CD14-positive monocyte (primary cell): Measurements from ENCODE around the gene TYK2. TPM values are rescaled to one million over a fixed set of nuclear protein-coding genes. Genes with fewer than 3 reads are reported as not detected.

ENCODE experiments used
- DNase-seq, 3 donors: peaks; one replicate each; pipeline ENCODE4 v3.0.0-alpha.2; 2011 to 2022
- H2AFZ ChIP-seq: 2 replicates; pipeline ENCODE4 v1.6.0; 2012; ENCODE audit warnings: mild to moderate bottlenecking, low read depth, low read length, inconsistent platforms; ENCODE audit not compliant: insufficient read depth, poor library complexity, severe bottlenecking
- H3K27ac ChIP-seq, 2 donors: 1 replicate in 1 of 2; 2 replicates in 1 of 2; pipeline ENCODE4 v1.5.1; 2012 to 2013; ENCODE audit warnings: low read length in 2 of 2, control low read depth in 1 of 2, inconsistent platforms in 1 of 2, low read depth in 1 of 2, mild to moderate bottlenecking in 1 of 2
- H3K27me3 ChIP-seq, 2 donors: one replicate each; pipeline versions ENCODE4 v1.6.0 to v1.6.1; 2011 to 2013; ENCODE audit warnings: low read length in 2 of 2; ENCODE audit not compliant: control insufficient read depth in 2 of 2, insufficient read depth in 2 of 2
- H3K36me3 ChIP-seq, 2 donors: replicated peaks in 1 of 2; 1 replicate in 1 of 2; 2 replicates in 1 of 2; pipeline versions ENCODE4 v1.5.1 to v1.6.1; 2012 to 2013; ENCODE audit warnings: low read length in 2 of 2, control low read depth in 1 of 2, inconsistent platforms in 1 of 2, mild to moderate bottlenecking in 1 of 2; ENCODE audit not compliant: insufficient read depth in 2 of 2, control insufficient read depth in 1 of 2
- H3K4me1 ChIP-seq, 2 donors: 1 replicate in 1 of 2; 2 replicates in 1 of 2; pipeline versions ENCODE4 v1.5.1 to v1.6.1; 2012 to 2013; ENCODE audit warnings: low read length in 2 of 2, control low read depth in 1 of 2, inconsistent platforms in 1 of 2, mild to moderate bottlenecking in 1 of 2, moderate library complexity in 1 of 2; ENCODE audit not compliant: insufficient read depth in 2 of 2, control insufficient read depth in 1 of 2
- H3K4me2 ChIP-seq: replicated peaks from 2 replicates; pipeline ENCODE3; 2012; ENCODE audit warnings: low read length, moderate library complexity, mild to moderate bottlenecking; ENCODE audit not compliant: poor library complexity, severe bottlenecking; ENCODE audit errors: extremely low read depth
- H3K4me3 ChIP-seq, 3 experiments: fragments of 200-600 bp in 1 of 3; sonication (generic) in 1 of 3; replicated peaks in 1 of 3; 1 replicate in 2 of 3; 2 replicates in 1 of 3; pipeline ENCODE4 v1.5.1; 2011 to 2013; ENCODE audit warnings: low read length in 3 of 3, mild to moderate bottlenecking in 3 of 3, control low read depth in 2 of 3, low read depth in 2 of 3, inconsistent platforms in 1 of 3, moderate library complexity in 1 of 3
- H3K79me2 ChIP-seq: 2 replicates; pipeline ENCODE4 v1.6.0; 2012; ENCODE audit warnings: mild to moderate bottlenecking, control low read depth, inconsistent platforms, low read length, moderate library complexity; ENCODE audit not compliant: insufficient read depth
- H3K9ac ChIP-seq: 2 replicates; pipeline ENCODE4 v1.6.0; 2017; ENCODE audit warnings: low read length, mild to moderate bottlenecking; ENCODE audit not compliant: insufficient read depth, poor library complexity, severe bottlenecking
- H3K9me3 ChIP-seq, 2 donors: replicated peaks in 1 of 2; 1 replicate in 1 of 2; 2 replicates in 1 of 2; pipeline versions ENCODE4 v1.5.1 to v1.6.1; 2012 to 2013; ENCODE audit warnings: low read length in 2 of 2, control low read depth in 1 of 2; ENCODE audit not compliant: control insufficient read depth in 1 of 2, insufficient read depth in 1 of 2
- H4K20me1 ChIP-seq: 2 replicates; pipeline ENCODE4 v1.6.0; 2012; ENCODE audit warnings: mild to moderate bottlenecking, low read length, control low read depth, moderate library complexity; ENCODE audit not compliant: insufficient read depth
- H3K27ac Mint-ChIP-seq, 7 donors: one replicate each; pipeline ENCODE4 v1.8.0; 2020; ENCODE audit warnings: mild to moderate bottlenecking in 7 of 7, mixed read lengths in 7 of 7, moderate library complexity in 6 of 7, inconsistent platforms in 2 of 7
- H3K27me3 Mint-ChIP-seq, 3 donors: one replicate each; pipeline ENCODE4 v1.8.0; 2021 to 2022; ENCODE audit warnings: low read depth in 3 of 3, mild to moderate bottlenecking in 3 of 3, mixed read lengths in 3 of 3, moderate library complexity in 3 of 3, inconsistent platforms in 1 of 3
- H3K36me3 Mint-ChIP-seq, 2 donors: one replicate each; pipeline ENCODE4 v1.8.0; 2020; ENCODE audit warnings: mixed read lengths in 2 of 2, inconsistent platforms in 1 of 2, mild to moderate bottlenecking in 1 of 2
- H3K4me1 Mint-ChIP-seq: one replicate; pipeline ENCODE4 v1.8.0; 2020; ENCODE audit warnings: mild to moderate bottlenecking, mixed read lengths
- H3K4me3 Mint-ChIP-seq, 2 donors: one replicate each; pipeline ENCODE4 v1.8.0; 2020; ENCODE audit warnings: mild to moderate bottlenecking in 2 of 2, mixed read lengths in 2 of 2, moderate library complexity in 1 of 2
- H3K9me3 Mint-ChIP-seq, 7 donors: one replicate each; pipeline ENCODE4 v1.8.0; 2020 to 2022; ENCODE audit warnings: mixed read lengths in 7 of 7, mild to moderate bottlenecking in 6 of 7, moderate library complexity in 6 of 7, inconsistent platforms in 2 of 7
- WGBS: methylation state at CpG from one replicate; pipeline ENCODE4 v1.1.5; 2013; ENCODE audit warnings: missing lambda C conversion rate; ENCODE audit not compliant: insufficient coverage; 5-methylcytosine and 5-hydroxymethylcytosine counted together
- intact Hi-C, 2 donors: fragments of 100-400 bp; cut with micrococcal nuclease; formaldehyde crosslinking; loops; one replicate each; pipeline versions ENCODE4 v1.15.0 to v1.15.1; 2023
- polyA plus RNA-seq, 3 donors: library from polyadenylated mRNA; depleted of rRNA in 1 of 3; unstranded in 2 of 3; stranded (reverse) in 1 of 3; fragments of 300-500 nt in 2 of 3; fragments of >200 nt in 1 of 3; fragmentation: Illumina TruSeq in 2 of 3; gene quantifications; 1 replicate in 2 of 3; 2 replicates in 1 of 3; pipeline ENCODE4 v1.2.3, GENCODE V29; 2012 to 2021
- TF ChIP-seq, protein P1 (sequence below): fragments of 200-600 bp; IDR thresholded peaks from one replicate; pipeline ENCODE4 v1.8.0; 2022; ENCODE audit warnings: antibody characterized with exemption, mild to moderate bottlenecking

Gene TYK2
- polyA plus RNA-seq, 3 donors = 82.9 to 441 (median 113) TPM

- Histone ChIP-seq H3K79me2 (peaks cover 40% of the 10 kb centered on the region), H3K9ac (no peak overlapping the region), H3K9me3 (no peaks in the 10 kb centered on the region), H3K36me3 (peaks cover 96 to 99% of the 10 kb centered on the region in 2 donors), H3K27me3 (no peaks in the 10 kb centered on the region), H4K20me1 (peaks cover 52% of the 10 kb centered on the region), H3K4me1 (no peaks in the 10 kb centered on the region), H3K4me3 (no peak overlapping the region), H3K4me2 (no peak overlapping the region), H3K27ac (no peak overlapping the region), H2AFZ (no peak overlapping the region)
- Mint-ChIP-seq H3K4me3 (no peak overlapping the region), H3K4me1 (no peaks in the 10 kb centered on the region), H3K27me3 (peaks cover 0 to 2% (median 1%) of the 10 kb centered on the region in 3 donors), H3K9me3 (no peaks in the 10 kb centered on the region), H3K36me3 (peaks cover 66 to 95% of the 10 kb centered on the region in 2 donors), H3K27ac (no peak overlapping the region)
- no peak for DNase-seq
- WGBS = 100% methylated on average over 3 of the region's 8 CpGs
- TF ChIP-seq, protein P1, sequence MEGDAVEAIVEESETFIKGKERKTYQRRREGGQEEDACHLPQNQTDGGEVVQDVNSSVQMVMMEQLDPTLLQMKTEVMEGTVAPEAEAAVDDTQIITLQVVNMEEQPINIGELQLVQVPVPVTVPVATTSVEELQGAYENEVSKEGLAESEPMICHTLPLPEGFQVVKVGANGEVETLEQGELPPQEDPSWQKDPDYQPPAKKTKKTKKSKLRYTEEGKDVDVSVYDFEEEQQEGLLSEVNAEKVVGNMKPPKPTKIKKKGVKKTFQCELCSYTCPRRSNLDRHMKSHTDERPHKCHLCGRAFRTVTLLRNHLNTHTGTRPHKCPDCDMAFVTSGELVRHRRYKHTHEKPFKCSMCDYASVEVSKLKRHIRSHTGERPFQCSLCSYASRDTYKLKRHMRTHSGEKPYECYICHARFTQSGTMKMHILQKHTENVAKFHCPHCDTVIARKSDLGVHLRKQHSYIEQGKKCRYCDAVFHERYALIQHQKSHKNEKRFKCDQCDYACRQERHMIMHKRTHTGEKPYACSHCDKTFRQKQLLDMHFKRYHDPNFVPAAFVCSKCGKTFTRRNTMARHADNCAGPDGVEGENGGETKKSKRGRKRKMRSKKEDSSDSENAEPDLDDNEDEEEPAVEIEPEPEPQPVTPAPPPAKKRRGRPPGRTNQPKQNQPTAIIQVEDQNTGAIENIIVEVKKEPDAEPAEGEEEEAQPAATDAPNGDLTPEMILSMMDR = no peak
- intact Hi-C loops = no loop called here
Observed at GRCh38 chr19:10325732-10326131, 54.6 kb downstream of the TYK2 start.

DNA sequence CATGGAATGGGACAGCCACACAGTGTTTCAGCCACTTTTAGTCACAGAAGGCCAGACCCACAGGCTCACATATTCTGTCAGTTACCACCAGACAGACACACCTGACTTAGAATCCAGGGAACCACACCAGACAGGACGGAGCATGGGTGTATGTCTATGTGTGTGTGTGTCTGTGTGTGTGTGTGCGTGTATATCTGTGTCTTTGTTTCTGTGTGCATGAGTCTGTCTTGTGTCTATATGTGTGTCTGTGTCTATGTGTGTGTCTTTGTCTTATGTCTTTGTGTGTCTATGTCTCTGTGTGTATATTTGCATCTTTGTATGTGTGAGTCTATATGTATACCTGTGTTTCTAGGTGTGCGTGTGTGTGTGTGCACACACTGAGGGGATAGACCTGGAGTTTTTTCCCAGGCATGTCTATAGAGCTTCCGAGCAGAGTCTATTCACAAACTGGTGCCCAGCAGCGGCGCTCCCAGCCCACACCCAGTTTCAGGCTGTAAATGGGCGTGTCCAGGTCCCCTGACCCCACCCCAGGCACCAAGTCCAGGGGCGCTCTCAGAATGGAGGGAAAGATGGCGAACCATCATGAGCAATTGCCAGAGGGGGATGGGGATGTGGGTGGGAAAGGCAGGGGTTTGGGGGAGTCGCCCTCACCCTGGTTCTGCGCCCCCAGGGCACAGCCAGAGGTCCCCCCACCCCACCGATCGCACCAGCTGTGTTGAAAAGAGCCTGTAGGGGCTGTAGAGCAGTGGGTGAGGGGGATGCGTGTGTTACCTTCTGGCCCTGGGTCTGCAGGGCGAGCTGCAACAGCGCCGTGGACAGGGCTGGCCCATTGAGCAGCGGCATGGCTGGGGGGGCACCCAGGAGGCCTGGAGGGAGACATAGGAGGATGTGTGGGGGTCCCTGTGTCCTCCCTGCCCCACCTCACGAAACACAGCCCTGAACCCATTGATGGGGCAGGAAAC is 58.2 kb downstream of the TYK2 start:
- no peak overlapping the region for H3K4me3 Mint-ChIP-seq
- peaks cover 58 to 90% of the 10 kb centered on the region in 2 donors for H3K36me3 Mint-ChIP-seq

More for the DNA sequence above, 58.2 kb downstream of the TYK2 start:
- no peaks in the 10 kb centered on the region for H3K9me3 ChIP-seq
- H3K4me1 Mint-ChIP-seq = no peaks in the 10 kb centered on the region
- no peak overlapping the region for H3K9ac ChIP-seq
- H3K27me3 Mint-ChIP-seq = peaks cover 0 to 2% (median 0%) of the 10 kb centered on the region in 3 donors
- H3K4me1 ChIP-seq = no peaks in the 10 kb centered on the region
- TF ChIP-seq, protein P1 = no peak
- H3K4me2 ChIP-seq = no peak overlapping the region
- no peaks in the 10 kb centered on the region for H3K27me3 ChIP-seq
- peak overlapping the region in 1 of 7 donors; percentile 68 for H3K27ac Mint-ChIP-seq
- H2AFZ ChIP-seq = no peak overlapping the region
- no peak for DNase-seq
- H3K27ac ChIP-seq = no peak overlapping the region
- intact Hi-C loops = no loop called here
- H3K4me3 ChIP-seq = no peak overlapping the region
- peaks cover 4% of the 10 kb centered on the region for H3K79me2 ChIP-seq
- peaks cover 20% of the 10 kb centered on the region for H4K20me1 ChIP-seq
- no peaks in the 10 kb centered on the region for H3K9me3 Mint-ChIP-seq
- 100% methylated on average over 10 of the region's 19 CpGs for WGBS
- H3K36me3 ChIP-seq = peaks cover 90 to 97% of the 10 kb centered on the region in 2 donors
